ENCODE results near the gene PROSER3.

Gene PROSER3

DNA sequence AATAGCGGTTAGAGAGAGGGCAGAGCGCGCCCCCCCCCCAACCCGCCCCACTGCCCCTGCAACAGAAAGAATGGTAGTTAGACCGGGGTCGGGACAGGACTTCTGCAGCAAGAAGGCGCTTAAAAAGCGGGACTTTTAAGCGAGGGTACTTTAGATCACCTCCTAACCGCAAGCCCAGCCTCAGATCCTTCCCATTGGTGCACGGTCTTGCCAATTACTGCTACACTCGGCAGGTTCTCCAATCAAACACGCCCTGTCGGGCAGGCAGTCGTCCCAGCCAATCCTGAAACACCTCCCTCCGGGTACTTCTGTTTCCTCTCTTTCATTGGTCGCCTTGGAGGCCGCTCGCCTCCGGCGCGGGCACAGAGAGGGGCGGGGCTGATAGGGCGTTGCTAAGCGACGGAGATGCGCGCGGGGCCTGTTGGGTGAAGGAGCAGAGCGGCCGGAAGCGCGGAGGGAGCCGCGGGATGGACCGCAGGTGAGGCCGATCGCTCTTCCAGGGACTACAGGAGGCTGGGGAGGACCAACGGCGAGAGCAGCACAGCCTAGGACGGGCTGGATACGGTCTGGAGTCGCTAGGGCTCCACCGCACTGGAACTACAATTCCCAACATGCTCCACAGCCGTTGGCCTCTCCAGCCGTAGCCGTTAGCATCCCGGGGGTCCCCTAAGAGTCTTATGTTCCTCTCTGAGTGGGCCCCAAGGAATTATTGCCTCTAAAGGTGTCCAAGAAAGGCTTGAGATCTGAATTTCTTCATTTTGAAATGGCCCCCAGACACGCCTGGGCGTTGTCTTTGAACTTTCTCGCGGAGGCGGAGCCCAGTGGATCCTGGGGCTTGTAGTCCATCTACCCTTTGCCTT is at the start of gene PROSER3:
PROSER3 (plus strand) TSS at position 428 of the 860 bp plus-strand sequence; CDS start at position 468, 40 bp downstream.
- peak within 1 kb of the TSS; percentile 75 for H3K27ac ChIP-seq (ENCODE audit: low read depth, low read length)
- H3K79me2 ChIP-seq (ENCODE audit: control insufficient read depth, low read length) = peaks cover 31% of the 10 kb centered on the region
- no peaks in the 10 kb centered on the region for H3K9me2 ChIP-seq (replicated peaks; ENCODE audit: control insufficient read depth, low read length)
- no peaks in the 10 kb centered on the region for H3F3A ChIP-seq (ENCODE audit: control insufficient read depth, insufficient read depth)
- no peak for TF ChIP-seq EZH2phosphoT487 (IDR thresholded peaks at IDR 0.05; ENCODE audit: borderline replicate concordance, low read length)
- TF ChIP-seq, protein P1, sequence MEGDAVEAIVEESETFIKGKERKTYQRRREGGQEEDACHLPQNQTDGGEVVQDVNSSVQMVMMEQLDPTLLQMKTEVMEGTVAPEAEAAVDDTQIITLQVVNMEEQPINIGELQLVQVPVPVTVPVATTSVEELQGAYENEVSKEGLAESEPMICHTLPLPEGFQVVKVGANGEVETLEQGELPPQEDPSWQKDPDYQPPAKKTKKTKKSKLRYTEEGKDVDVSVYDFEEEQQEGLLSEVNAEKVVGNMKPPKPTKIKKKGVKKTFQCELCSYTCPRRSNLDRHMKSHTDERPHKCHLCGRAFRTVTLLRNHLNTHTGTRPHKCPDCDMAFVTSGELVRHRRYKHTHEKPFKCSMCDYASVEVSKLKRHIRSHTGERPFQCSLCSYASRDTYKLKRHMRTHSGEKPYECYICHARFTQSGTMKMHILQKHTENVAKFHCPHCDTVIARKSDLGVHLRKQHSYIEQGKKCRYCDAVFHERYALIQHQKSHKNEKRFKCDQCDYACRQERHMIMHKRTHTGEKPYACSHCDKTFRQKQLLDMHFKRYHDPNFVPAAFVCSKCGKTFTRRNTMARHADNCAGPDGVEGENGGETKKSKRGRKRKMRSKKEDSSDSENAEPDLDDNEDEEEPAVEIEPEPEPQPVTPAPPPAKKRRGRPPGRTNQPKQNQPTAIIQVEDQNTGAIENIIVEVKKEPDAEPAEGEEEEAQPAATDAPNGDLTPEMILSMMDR (IDR thresholded peaks at IDR 0.05; ENCODE audit: low read depth, low read length, poor library complexity, severe bottlenecking) = no peak
- 0 out of 2 replicates have a peak, but pooled peaks cover 4% of the 10 kb centered on the region for H4K20me1 ChIP-seq (ENCODE audit: control insufficient read depth, insufficient read depth, low read depth, low read length)
- no peaks in the 10 kb centered on the region for H3K9me3 ChIP-seq (ENCODE audit: control insufficient read depth, insufficient read depth, low read length)
- no peaks in the 10 kb centered on the region for H3K27me3 ChIP-seq (ENCODE audit: control insufficient read depth, low read length)
- peaks cover 25% of the 10 kb centered on the region for H3K36me3 ChIP-seq (ENCODE audit: control insufficient read depth, low read length)
- peaks cover 21% of the 10 kb centered on the region for H3K4me1 ChIP-seq (ENCODE audit: control insufficient read depth, low read length)
- peak within 1 kb of the TSS; percentile 80 for H3K4me3 ChIP-seq (ENCODE audit: low read length)
- H3K4me2 ChIP-seq (ENCODE audit: low read length) = peak within 1 kb of the TSS; percentile 93

DNA sequence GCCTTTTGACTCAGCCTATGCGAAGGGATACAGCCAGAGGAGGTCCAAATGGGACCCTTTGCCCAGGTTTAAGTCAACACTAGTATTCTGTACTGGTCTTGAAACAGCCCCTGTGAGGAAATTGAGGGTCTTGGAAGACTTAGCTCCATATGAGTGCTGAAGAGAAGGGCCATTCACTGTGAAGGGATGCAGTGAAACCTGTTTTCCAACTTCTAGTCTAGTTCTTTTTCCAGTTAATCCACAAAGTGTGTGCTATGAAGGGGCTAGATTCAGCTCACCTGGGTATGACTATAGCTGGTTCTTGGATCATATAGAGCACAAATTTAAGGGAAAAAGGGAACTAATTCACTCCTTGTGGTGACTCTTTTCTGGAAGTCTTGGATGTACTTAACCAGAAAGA is 49.6 kb upstream of the PROSER3 start:
- Histone ChIP-seq H3K27ac (ENCODE audit: low read depth, low read length) (no peak overlapping the region), H3K79me2 (ENCODE audit: control insufficient read depth, low read length) (no peaks in the 10 kb centered on the region), H3K4me3 (ENCODE audit: low read length) (no peak overlapping the region), H3K36me3 (ENCODE audit: control insufficient read depth, low read length) (no peaks in the 10 kb centered on the region), H3F3A (ENCODE audit: control insufficient read depth, insufficient read depth) (no peaks in the 10 kb centered on the region), H4K20me1 (ENCODE audit: control insufficient read depth, insufficient read depth, low read depth, low read length) (no peaks in the 10 kb centered on the region), H3K27me3 (ENCODE audit: control insufficient read depth, low read length) (peaks cover 23% of the 10 kb centered on the region), H3K9me3 (ENCODE audit: control insufficient read depth, insufficient read depth, low read length) (no peaks in the 10 kb centered on the region), H3K4me2 (ENCODE audit: low read length) (no peak overlapping the region), H3K9me2 (replicated peaks; ENCODE audit: control insufficient read depth, low read length) (no peaks in the 10 kb centered on the region), H3K4me1 (ENCODE audit: control insufficient read depth, low read length) (peaks cover 22% of the 10 kb centered on the region)
- TF ChIP-seq, protein P1 (IDR thresholded peaks at IDR 0.05; ENCODE audit: low read depth, low read length, poor library complexity, severe bottlenecking) = no peak
- no peak for TF ChIP-seq EZH2phosphoT487 (IDR thresholded peaks at IDR 0.05; ENCODE audit: borderline replicate concordance, low read length)

DNA sequence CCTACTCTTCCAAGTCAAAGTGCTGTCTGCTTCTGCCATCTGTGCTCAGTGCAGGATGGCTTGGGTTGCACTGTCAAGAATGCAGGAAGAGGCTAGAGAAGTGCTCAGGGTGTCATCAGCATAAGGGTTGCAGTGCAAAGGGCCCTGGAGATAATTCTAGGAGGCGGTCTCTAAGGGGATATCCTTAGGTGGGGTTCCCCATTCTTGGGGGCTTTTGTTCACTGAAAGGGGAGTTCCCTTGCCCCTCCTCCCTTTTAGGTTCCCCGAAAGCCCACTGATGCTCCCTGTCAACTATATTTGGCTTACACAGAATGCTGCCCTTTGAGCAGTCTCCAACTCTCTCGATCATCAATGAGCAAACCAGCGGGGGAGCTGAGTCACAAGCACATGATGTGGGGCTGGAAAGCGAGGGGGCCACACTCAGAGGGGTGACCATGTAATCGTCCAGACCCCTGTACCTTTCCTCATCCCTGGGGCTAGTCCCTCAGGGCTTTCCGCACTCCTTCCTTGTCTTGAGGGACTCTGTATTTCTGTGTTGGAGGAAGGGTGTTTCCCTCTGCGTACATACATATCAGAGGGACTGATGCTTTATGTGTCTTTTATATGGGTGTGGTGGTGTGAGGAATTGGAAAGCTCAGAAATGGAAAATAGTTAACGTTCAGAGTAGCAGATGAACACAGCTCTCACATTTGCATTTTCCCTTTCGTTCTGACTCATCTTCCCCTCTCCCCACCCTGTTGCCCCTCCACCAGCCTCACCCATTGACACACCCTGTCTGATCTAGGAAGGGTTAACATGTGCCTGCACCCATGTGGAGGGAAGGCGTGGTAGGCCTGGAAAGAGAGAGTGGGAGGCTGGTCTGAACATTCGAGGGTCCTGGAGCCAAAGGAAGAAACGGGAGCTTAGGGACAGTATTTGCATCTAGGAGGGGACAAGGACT is 46.9 kb upstream of the PROSER3 start:
- Histone ChIP-seq H3K4me3 (ENCODE audit: low read length) (no peak overlapping the region), H3K4me2 (ENCODE audit: low read length) (no peak overlapping the region), H4K20me1 (ENCODE audit: control insufficient read depth, insufficient read depth, low read depth, low read length) (no peaks in the 10 kb centered on the region), H3K27ac (ENCODE audit: low read depth, low read length) (no peak overlapping the region), H3K4me1 (ENCODE audit: control insufficient read depth, low read length) (peaks cover 30% of the 10 kb centered on the region), H3K9me3 (ENCODE audit: control insufficient read depth, insufficient read depth, low read length) (no peaks in the 10 kb centered on the region), H3F3A (ENCODE audit: control insufficient read depth, insufficient read depth) (no peaks in the 10 kb centered on the region), H3K27me3 (ENCODE audit: control insufficient read depth, low read length) (peaks cover 23% of the 10 kb centered on the region), H3K9me2 (replicated peaks; ENCODE audit: control insufficient read depth, low read length) (no peaks in the 10 kb centered on the region), H3K79me2 (ENCODE audit: control insufficient read depth, low read length) (peaks cover 3% of the 10 kb centered on the region; the same call in 1 of the 2 replicates), H3K36me3 (ENCODE audit: control insufficient read depth, low read length) (no peaks in the 10 kb centered on the region)
- TF ChIP-seq, protein P1 (IDR thresholded peaks at IDR 0.05; ENCODE audit: low read depth, low read length, poor library complexity, severe bottlenecking) = no peak
- TF ChIP-seq EZH2phosphoT487 (IDR thresholded peaks at IDR 0.05; ENCODE audit: borderline replicate concordance, low read length) = no peak
